ENCODE results near the gene TPH2.

TPH2 gene

GRCh38 chr12:71967211-71967610 lies 28.6 kb downstream of the TPH2 start:
- no peak for DNase-seq

GRCh38 chr12:71969330-71969729 lies 30.7 kb downstream of the TPH2 start:
- DNase-seq: no peak

GRCh38 chr12:71970031-71970430 lies 31.4 kb downstream of the TPH2 start:
- no peak for DNase-seq

- DNase-seq: no peak
Measured at GRCh38 chr12:71972441-71973074, 33.9 kb downstream of the TPH2 start.

GRCh38 chr12:71973687-71974086 lies 35.0 kb downstream of the TPH2 start:
- DNase-seq: no peak

GRCh38 chr12:71980538-71980937 lies 41.9 kb downstream of the TPH2 start:
- no peak for DNase-seq

- no peak for DNase-seq
Measured at GRCh38 chr12:71981149-71981548, 42.5 kb downstream of the TPH2 start.

- no peak for DNase-seq
Measured at GRCh38 chr12:71994715-71995114, 56.1 kb downstream of the TPH2 start.

- DNase-seq: no peak
Measured at GRCh38 chr12:71999795-72000194, 61.1 kb downstream of the TPH2 start.

GRCh38 chr12:72000969-72001648 lies 62.5 kb downstream of the TPH2 start:
- no peak for DNase-seq

GRCh38 chr12:72006766-72007165 lies 68.1 kb downstream of the TPH2 start:
- no peak for DNase-seq

- DNase-seq: no peak
Measured at GRCh38 chr12:72010356-72010755, 71.7 kb downstream of the TPH2 start.

GRCh38 chr12:72011374-72011773 lies 72.7 kb downstream of the TPH2 start:
- DNase-seq: no peak

- DNase-seq: no peak
Measured at GRCh38 chr12:72012874-72013273, 74.2 kb downstream of the TPH2 start.

GRCh38 chr12:72015895-72016294 lies 77.2 kb downstream of the TPH2 start:
- DNase-seq: no peak

- peak; percentile 92 for DNase-seq
Measured at GRCh38 chr12:72017054-72017651, 78.5 kb downstream of the TPH2 start.

GRCh38 chr12:72018036-72018435 lies 79.4 kb downstream of the TPH2 start:
- DNase-seq: no peak

GRCh38 chr12:72024613-72025012 lies 86.0 kb downstream of the TPH2 start:
- no peak for DNase-seq

- no peak for DNase-seq
Measured at GRCh38 chr12:72025524-72025923, 86.9 kb downstream of the TPH2 start.

- DNase-seq: no peak
Measured at GRCh38 chr12:72028966-72029365, 90.3 kb downstream of the TPH2 start.

- DNase-seq: no peak
Measured at GRCh38 chr12:72030277-72030676, 91.6 kb downstream of the TPH2 start.

GRCh38 chr12:72031066-72031465 lies 92.4 kb downstream of the TPH2 start:
- no peak for DNase-seq

- no peak for DNase-seq
Measured at GRCh38 chr12:72033991-72034390, 95.3 kb downstream of the TPH2 start.

- no peak for DNase-seq
Measured at GRCh38 chr12:72035625-72036024, 97.0 kb downstream of the TPH2 start.

GRCh38 chr12:72036393-72036792 lies 97.7 kb downstream of the TPH2 start:
- DNase-seq: no peak
